Activated naive CD4-positive, alpha-beta T cell treated with anti-CD3 and anti-CD28 coated beads, Interleukin-2, amount 50 U/mL, for 72 hours (primary cell): Measurements from ENCODE around the gene PLS1. TPM values are rescaled to one million over a fixed set of nuclear protein-coding genes. Genes with fewer than 3 reads are reported as not detected.
"Not testable (repeated sequence)": the region's sequence is repeated elsewhere in the genome, so short reads cannot be mapped to it uniquely, and the experiment has no call there.

Experiments
- ATAC-seq, 2 donors: fragments of 150-1000 bp; cut with Tn5 transposase; 2 replicates each; pipeline ENCODE4 v1.10.0; 2021; ENCODE audit warnings: mild to moderate bottlenecking in 2 of 2, moderate library complexity in 2 of 2
- DNase-seq, 2 donors: peaks; one replicate each; pipeline ENCODE4 v3.0.0; 2021 to 2022; ENCODE audit warnings: low spot score in 2 of 2
- H3K27ac Mint-ChIP-seq, 2 donors: one replicate each; pipeline ENCODE4 v1.8.0; 2022; ENCODE audit warnings: mild to moderate bottlenecking in 2 of 2, mixed read lengths in 2 of 2
- H3K36me3 Mint-ChIP-seq, 2 donors: one replicate each; pipeline ENCODE4 v1.8.0; 2022; ENCODE audit warnings: mixed read lengths in 2 of 2
- H3K9me3 Mint-ChIP-seq, 2 donors: one replicate each; pipeline ENCODE4 v1.8.0; 2022; ENCODE audit warnings: mixed read lengths in 2 of 2
- total RNA-seq, 2 donors: library from RNA; stranded (reverse); gene quantifications; one replicate each; pipeline ENCODE4 v1.2.3, GENCODE V29; 2022

Gene PLS1
- total RNA-seq, 2 donors from 2014 or later: 6.0 to 8.1 TPM

DNA sequence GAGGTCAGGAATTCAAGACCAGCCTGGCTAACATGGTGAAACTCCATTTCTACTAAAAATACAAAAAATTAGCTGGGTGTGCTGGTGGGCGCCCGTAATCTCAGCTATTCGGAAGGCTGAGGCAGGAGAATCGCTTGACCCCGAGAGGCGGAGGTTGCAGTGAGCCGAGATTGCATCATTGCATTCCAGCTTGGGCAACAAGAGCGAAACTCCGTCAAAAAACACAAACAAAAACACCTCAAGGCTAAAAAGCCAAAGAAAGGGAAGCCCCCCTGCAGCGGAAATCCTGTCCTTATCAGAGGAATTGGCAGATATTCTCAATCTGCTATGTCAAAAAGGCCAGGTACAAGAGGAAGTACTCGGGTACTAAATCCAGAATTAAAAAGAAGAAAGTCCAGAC lies 15.1 kb upstream of the PLS1 start:
- not testable (repeated sequence) for ATAC-seq, H3K36me3 Mint-ChIP-seq, H3K27ac Mint-ChIP-seq, DNase-seq, H3K9me3 Mint-ChIP-seq

GRCh38 chr3:142586803-142587406 lies 9.3 kb upstream of the PLS1 start:
- Mint-ChIP-seq H3K36me3 (no peaks in the 10 kb centered on the region), H3K27ac (no peak overlapping the region), H3K9me3 (no peaks in the 10 kb centered on the region)
- DNase-seq: peak in 1 of 2 donors; percentile 28
- ATAC-seq: peak; percentile 69 to 78

GRCh38 chr3:142588703-142589102 lies 7.5 kb upstream of the PLS1 start:
- no peaks in the 10 kb centered on the region for H3K9me3 Mint-ChIP-seq
- no peak overlapping the region for H3K27ac Mint-ChIP-seq
- ATAC-seq: no peak
- no peaks in the 10 kb centered on the region for H3K36me3 Mint-ChIP-seq
- no peak for DNase-seq

DNA sequence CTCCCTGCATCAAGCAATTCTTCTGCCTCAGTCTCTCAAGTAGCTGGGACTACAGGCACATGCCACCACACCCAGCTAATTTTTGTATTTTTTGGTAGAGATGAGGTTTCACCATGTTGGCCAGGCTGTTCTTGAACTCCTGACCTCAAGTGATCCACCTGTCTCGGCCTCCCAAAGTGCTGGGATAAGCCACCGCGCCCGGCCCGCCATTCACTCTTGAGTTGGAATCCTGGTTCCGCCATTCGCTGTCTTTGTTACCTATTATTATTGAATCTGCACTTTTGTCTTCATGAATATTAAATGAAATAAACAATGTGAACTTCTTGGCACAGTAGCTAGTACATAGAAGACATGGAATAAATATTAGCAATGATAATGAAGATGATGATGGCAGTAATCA lies 3.9 kb upstream of the PLS1 start:
- DNase-seq, H3K9me3 Mint-ChIP-seq, H3K27ac Mint-ChIP-seq, H3K36me3 Mint-ChIP-seq, ATAC-seq: not testable (repeated sequence)

- Mint-ChIP-seq H3K36me3 (no peaks in the 10 kb centered on the region), H3K27ac (peak overlapping the region in 1 of 2 donors; percentile 71)
- DNase-seq: no peak
Measured at GRCh38 chr3:142595141-142595540, 1.1 kb upstream of the PLS1 start.

GRCh38 chr3:142595581-142595950 lies 627 bp upstream of the PLS1 start:
- Mint-ChIP-seq H3K36me3 (no peaks in the 10 kb centered on the region), H3K9me3 (no peaks in the 10 kb centered on the region), H3K27ac (peak overlapping the region in 1 of 2 donors; percentile 71)
- DNase-seq (no peak), ATAC-seq (no peak)

More at GRCh38 chr3:142595141-142595540, 1.1 kb upstream of the PLS1 start:
- H3K9me3 Mint-ChIP-seq: no peaks in the 10 kb centered on the region
- no peak for ATAC-seq

GRCh38 chr3:142596726-142597088 lies 514 bp downstream of the PLS1 start:
- DNase-seq (no peak), ATAC-seq (no peak)
- Mint-ChIP-seq H3K27ac (peak overlapping the region; percentile 29 to 71), H3K9me3 (no peaks in the 10 kb centered on the region), H3K36me3 (no peaks in the 10 kb centered on the region)

DNA sequence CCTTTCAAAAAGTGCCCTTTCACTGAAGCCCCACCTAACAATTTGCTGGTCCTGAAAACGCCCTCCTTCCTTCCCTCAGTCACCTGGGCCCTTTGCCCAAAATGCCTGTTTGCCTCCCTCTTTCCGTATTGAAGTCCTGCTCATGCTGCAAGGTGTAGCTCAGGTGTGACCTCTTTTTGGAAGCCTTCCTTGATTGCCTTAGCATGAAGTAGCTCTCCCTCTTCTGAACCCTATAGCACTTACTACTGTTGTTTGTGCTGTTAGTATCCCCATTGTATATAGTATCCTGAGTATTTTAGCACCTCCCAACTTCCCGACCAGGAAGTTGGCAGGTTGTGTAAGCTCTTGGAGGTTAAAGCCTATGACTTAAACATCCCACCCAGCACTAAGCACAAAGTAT lies 1.7 kb downstream of the PLS1 start:
- no peak overlapping the region for H3K27ac Mint-ChIP-seq
- H3K9me3 Mint-ChIP-seq: no peaks in the 10 kb centered on the region
- ATAC-seq: no peak
- H3K36me3 Mint-ChIP-seq: no peaks in the 10 kb centered on the region
- DNase-seq: no peak

DNA sequence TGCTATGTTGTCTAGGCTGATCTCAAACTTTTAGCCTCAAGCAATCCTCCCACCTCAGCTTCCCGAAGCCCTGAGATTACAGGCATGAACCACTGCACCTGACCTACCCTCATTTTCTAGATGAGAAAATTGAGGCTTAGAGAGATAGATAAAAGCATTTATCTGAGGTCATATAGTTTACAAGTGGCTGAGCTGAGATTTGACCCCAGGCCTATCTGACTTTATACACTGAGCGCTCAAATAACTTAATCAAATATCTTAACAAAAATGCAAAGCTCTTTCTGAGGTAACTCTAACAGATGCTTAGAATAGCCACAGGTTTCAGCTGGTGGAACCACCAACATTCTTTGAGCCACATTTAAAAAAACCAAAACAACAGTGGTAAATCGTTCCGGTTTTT lies 5.5 kb downstream of the PLS1 start:
- ATAC-seq (no peak), DNase-seq (no peak)
- Mint-ChIP-seq H3K9me3 (no peaks in the 10 kb centered on the region), H3K27ac (no peak overlapping the region), H3K36me3 (no peaks in the 10 kb centered on the region)

GRCh38 chr3:142602619-142603385 lies 6.6 kb downstream of the PLS1 start:
- no peak for DNase-seq
- Mint-ChIP-seq H3K9me3 (no peaks in the 10 kb centered on the region), H3K27ac (no peak overlapping the region), H3K36me3 (no peaks in the 10 kb centered on the region)
- no peak for ATAC-seq

- not testable (repeated sequence) for H3K36me3 Mint-ChIP-seq, H3K27ac Mint-ChIP-seq, ATAC-seq, H3K9me3 Mint-ChIP-seq, DNase-seq
Measured at GRCh38 chr3:142603386-142603705, 7.2 kb downstream of the PLS1 start.

DNA sequence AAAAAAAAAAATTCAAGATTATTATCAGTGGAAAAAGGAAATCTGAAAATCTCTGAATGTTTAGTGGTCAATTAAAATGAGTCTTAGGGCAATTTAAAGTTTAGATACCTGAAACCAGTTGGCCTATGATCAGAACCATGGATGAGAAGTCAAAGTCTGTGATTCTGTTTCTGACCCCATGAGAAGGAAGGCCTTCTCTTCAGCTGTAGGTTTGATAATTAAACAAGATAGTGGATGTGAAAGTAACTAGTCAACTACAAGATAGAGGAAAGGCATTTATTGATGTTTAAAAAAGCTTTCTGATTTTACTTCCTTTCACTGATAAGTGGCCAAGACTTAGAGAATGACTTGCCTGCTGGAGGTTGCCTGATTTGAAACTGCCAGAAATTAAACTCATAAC lies 8.7 kb downstream of the PLS1 start:
- Mint-ChIP-seq H3K36me3 (no peaks in the 10 kb centered on the region), H3K27ac (no peak overlapping the region), H3K9me3 (no peaks in the 10 kb centered on the region)
- no peak for ATAC-seq
- DNase-seq: no peak

DNA sequence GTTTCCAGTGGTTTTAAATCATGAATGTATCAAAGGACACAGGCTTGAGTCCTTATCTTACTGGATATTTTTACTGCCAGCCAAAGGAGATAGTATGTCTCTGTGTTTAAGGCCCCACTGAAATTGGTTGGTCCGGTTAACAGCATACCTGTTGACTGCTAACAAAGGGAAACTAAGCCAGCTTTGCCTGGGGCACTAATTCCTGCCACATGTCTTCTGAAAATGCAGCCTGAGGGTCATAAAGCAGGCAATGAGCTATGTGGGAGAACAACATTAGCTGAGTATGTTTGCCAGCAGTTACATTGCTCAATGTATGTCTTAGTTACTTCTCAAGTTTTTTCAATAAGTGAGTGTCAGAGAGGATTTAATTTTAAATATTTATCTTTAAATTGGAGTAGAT lies 12.4 kb downstream of the PLS1 start:
- ATAC-seq: no peak
- Mint-ChIP-seq H3K36me3 (no peaks in the 10 kb centered on the region), H3K9me3 (no peaks in the 10 kb centered on the region), H3K27ac (no peak overlapping the region)
- no peak for DNase-seq

DNA sequence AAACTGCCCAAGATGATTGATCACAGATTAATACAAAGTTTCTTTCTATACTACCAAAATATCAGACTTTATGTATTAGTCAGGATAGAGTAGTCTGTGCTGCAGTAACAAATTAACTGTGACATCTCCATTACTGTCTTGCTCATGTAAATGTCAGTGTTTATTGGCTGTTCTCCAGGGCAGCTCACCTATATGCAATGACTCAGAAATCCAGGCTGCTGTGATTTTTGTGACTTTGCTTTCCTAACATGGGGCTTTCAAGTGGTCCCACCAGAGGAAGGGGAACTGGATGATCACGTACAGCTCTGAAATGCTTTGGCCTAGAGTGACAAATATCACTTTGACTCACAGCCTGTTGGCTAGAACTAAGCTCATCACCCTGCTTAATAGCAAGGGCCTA lies 12.9 kb downstream of the PLS1 start:
- Mint-ChIP-seq H3K27ac (no peak overlapping the region), H3K36me3 (no peaks in the 10 kb centered on the region), H3K9me3 (no peaks in the 10 kb centered on the region)
- ATAC-seq (peak in 1 of 2 donors; percentile 47), DNase-seq (no peak)

DNA sequence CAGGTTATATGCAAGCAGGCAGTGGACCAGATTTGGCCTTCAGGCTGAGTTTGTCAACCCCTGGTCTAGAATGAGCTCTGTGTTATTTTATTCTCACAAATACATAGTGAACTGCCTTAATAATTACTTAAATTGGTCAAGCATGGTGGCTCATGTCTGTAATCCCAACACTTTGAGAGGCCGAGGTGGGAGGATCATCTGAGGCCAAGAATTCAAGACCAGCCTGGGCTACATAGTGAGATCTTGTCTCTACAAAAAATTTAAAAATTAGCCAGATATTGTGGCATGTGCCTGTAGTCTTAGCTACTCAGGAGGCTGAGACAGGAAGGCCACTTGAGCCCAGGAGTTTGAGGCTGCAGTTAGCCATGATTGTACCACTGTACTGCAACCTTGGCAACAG lies 15.0 kb downstream of the PLS1 start:
- ATAC-seq: no peak
- H3K27ac Mint-ChIP-seq: no peak overlapping the region
- H3K9me3 Mint-ChIP-seq: no peaks in the 10 kb centered on the region
- DNase-seq: no peak
- H3K36me3 Mint-ChIP-seq: no peaks in the 10 kb centered on the region

DNA sequence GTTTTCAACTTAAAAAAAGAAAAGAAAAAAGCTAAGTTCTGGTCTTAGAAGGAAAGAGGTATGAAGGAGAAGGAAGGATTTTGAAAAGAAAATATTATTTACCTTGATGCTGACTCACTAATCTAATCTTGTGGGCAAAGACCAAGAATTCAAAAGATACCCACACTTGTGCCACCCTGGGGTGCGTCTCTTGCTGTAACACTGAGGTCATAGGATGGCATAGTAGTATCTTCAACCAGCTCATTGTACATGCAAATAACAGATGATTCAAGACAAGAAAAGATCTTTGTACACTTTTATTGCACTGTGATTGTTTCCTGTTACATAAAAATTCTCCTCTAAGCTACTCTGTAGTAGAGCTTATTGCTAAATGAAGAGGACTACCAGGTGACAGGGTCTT lies 17.3 kb downstream of the PLS1 start:
- H3K27ac Mint-ChIP-seq: no peak overlapping the region
- no peaks in the 10 kb centered on the region for H3K9me3 Mint-ChIP-seq
- ATAC-seq (no peak), DNase-seq (no peak)
- no peaks in the 10 kb centered on the region for H3K36me3 Mint-ChIP-seq

- no peaks in the 10 kb centered on the region for H3K36me3 Mint-ChIP-seq
- DNase-seq (no peak), ATAC-seq (no peak)
- H3K27ac Mint-ChIP-seq: no peak overlapping the region
- H3K9me3 Mint-ChIP-seq: no peaks in the 10 kb centered on the region
Measured at GRCh38 chr3:142614059-142614626, 17.9 kb downstream of the PLS1 start.

DNA sequence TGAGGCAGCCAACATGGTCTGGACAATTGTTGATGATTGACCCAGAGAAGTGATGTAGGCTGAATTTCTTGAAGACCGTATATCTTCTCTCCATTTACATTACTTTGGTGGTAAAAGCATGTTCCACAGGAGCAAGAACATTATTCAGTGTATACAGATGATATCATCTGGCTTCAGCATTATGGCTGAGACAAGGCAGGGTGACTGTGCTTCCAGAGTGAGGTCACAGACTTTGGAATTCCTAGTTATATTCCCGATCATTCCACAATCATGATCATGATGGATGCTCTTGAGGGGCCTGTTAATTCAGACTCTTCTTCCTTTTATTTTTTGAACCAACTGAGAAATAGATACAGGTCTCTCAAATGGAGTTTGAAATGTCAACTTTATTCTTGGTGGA lies 19.0 kb downstream of the PLS1 start:
- Mint-ChIP-seq H3K36me3 (no peaks in the 10 kb centered on the region), H3K9me3 (no peaks in the 10 kb centered on the region), H3K27ac (no peak overlapping the region)
- ATAC-seq (no peak), DNase-seq (no peak)
